Right kidney (tissue), 1 donor: ENCODE data around the gene BPIFB3.

ENCODE experiments used
- DNase-seq: peaks from one replicate; pipeline ENCODE4 v3.0.0-alpha.2; 2016

The BPIFB3 gene

GRCh38 chr20:33015700-33016580 lies 37.8 kb upstream of the BPIFB3 start:
- no peak for DNase-seq

- no peak for DNase-seq
Measured at GRCh38 chr20:33016581-33017109, 37.1 kb upstream of the BPIFB3 start.

GRCh38 chr20:33017542-33017941 lies 36.2 kb upstream of the BPIFB3 start:
- DNase-seq, result no peak

- DNase-seq, result no peak
Measured at GRCh38 chr20:33018169-33018931, 35.4 kb upstream of the BPIFB3 start.

- no peak for DNase-seq
Measured at GRCh38 chr20:33019465-33020277, 34.0 kb upstream of the BPIFB3 start.

GRCh38 chr20:33020278-33021161 lies 33.2 kb upstream of the BPIFB3 start:
- no peak for DNase-seq

- DNase-seq, result no peak
Measured at GRCh38 chr20:33021879-33022278, 31.8 kb upstream of the BPIFB3 start.

- no peak for DNase-seq
Measured at GRCh38 chr20:33022289-33022688, 31.4 kb upstream of the BPIFB3 start.

GRCh38 chr20:33022694-33023438 lies 30.8 kb upstream of the BPIFB3 start:
- no peak for DNase-seq

- no peak for DNase-seq
Measured at GRCh38 chr20:33023439-33024242, 30.1 kb upstream of the BPIFB3 start.

GRCh38 chr20:33024243-33024560 lies 29.5 kb upstream of the BPIFB3 start:
- DNase-seq, result no peak

- no peak for DNase-seq
Measured at GRCh38 chr20:33024609-33025317, 28.9 kb upstream of the BPIFB3 start.

- no peak for DNase-seq
Measured at GRCh38 chr20:33025318-33025876, 28.3 kb upstream of the BPIFB3 start.

GRCh38 chr20:33026072-33026778 lies 27.5 kb upstream of the BPIFB3 start:
- no peak for DNase-seq

GRCh38 chr20:33026779-33027759 lies 26.6 kb upstream of the BPIFB3 start:
- no peak for DNase-seq

- no peak for DNase-seq
Measured at GRCh38 chr20:33027769-33028751, 25.6 kb upstream of the BPIFB3 start.
